ENCODE measurements around the gene CCNJL. TPM values are rescaled to one million over a fixed set of nuclear protein-coding genes. Genes with fewer than 3 reads are reported as not detected.

Gene CCNJL
- total RNA-seq, 1 experiment from 2014 or later = 33.9 TPM

- peaks cover 18% of the 10 kb centered on the region for H3K4me1 ChIP-seq (replicated peaks; ENCODE audit: insufficient read depth)
- no peaks in the 10 kb centered on the region for H3K36me3 ChIP-seq (ENCODE audit: low read depth)
- H3K9me2 ChIP-seq (ENCODE audit: insufficient read depth) = no peaks in the 10 kb centered on the region
- 0 out of 2 replicates have a peak, but pooled peaks cover 4% of the 10 kb centered on the region for H3K79me2 ChIP-seq (ENCODE audit: low read depth)
- H3F3A ChIP-seq (ENCODE audit: insufficient read depth, low read depth) = peaks cover 13% of the 10 kb centered on the region; the same call in 1 of the 2 replicates
- POLR2A ChIA-PET (ENCODE audit: unreplicated experiment) = no interaction called here
- no peaks in the 10 kb centered on the region for H3K9me3 ChIP-seq (ENCODE audit: insufficient read depth, low read depth)
- CTCF ChIA-PET = interaction anchor here (0.5 to 1.9 kb wide), 6 partner anchors 17 to 1066 kb away, joined by 4 to 10 read pairs (median 4); no protein-coding TSS in a partner anchor
- no peaks in the 10 kb centered on the region for H4K20me1 ChIP-seq (ENCODE audit: insufficient read depth)
- peak overlapping the region; percentile 79; the same call in 1 of the 2 replicates for H3K27ac ChIP-seq
- intact Hi-C loops (cut with micrococcal nuclease; ENCODE audit: unreplicated experiment) = no loop called here
- no peaks in the 10 kb centered on the region for H3K27me3 ChIP-seq (ENCODE audit: insufficient read depth, low read depth)
- no peak overlapping the region for H3K4me3 ChIP-seq
- TF ChIP-seq EZH2 (IDR thresholded peaks at IDR 0.05; ENCODE audit: low read depth) (no peak), CTCF (conservative IDR thresholded peaks at IDR 0.05) (no peak)
- no TSS peak for BruUV-seq (replicated peaks)
- H3K4me2 ChIP-seq = no peak overlapping the region; the same call in 1 of the 2 replicates
- H2AFZ ChIP-seq = no peak overlapping the region
- DNase-seq = no peak
Observed at GRCh38 chr5:160262151-160263074, 50.0 kb downstream of the CCNJL start.

- Histone ChIP-seq H3K9me2 (ENCODE audit: insufficient read depth) (no peaks in the 10 kb centered on the region), H3K79me2 (ENCODE audit: low read depth) (0 out of 2 replicates have a peak, but pooled peaks cover 4% of the 10 kb centered on the region), H3K4me3 (no peak overlapping the region), H3K4me1 (replicated peaks; ENCODE audit: insufficient read depth) (peaks cover 18% of the 10 kb centered on the region), H4K20me1 (ENCODE audit: insufficient read depth) (no peaks in the 10 kb centered on the region), H3K4me2 (peak overlapping the region; percentile 60), H3K9me3 (ENCODE audit: insufficient read depth, low read depth) (no peaks in the 10 kb centered on the region), H3F3A (ENCODE audit: insufficient read depth, low read depth) (peaks cover 13% of the 10 kb centered on the region; the same call in 1 of the 2 replicates), H3K27me3 (ENCODE audit: insufficient read depth, low read depth) (no peaks in the 10 kb centered on the region), H3K36me3 (ENCODE audit: low read depth) (no peaks in the 10 kb centered on the region), H3K27ac (peak overlapping the region; percentile 79), H2AFZ (no peak overlapping the region)
- ChIA-PET POLR2A (ENCODE audit: unreplicated experiment) (interaction anchor here (0.6 to 1.1 kb wide), 3 partner anchors 81 to 745 kb away, joined by 3 to 7 read pairs (median 4); no protein-coding TSS in a partner anchor), CTCF (interaction anchor here (0.5 to 1.9 kb wide), 6 partner anchors 16 to 240 kb away, joined by 3 to 7 read pairs (median 4); no protein-coding TSS in a partner anchor)
- no peak for TF ChIP-seq EZH2 (IDR thresholded peaks at IDR 0.05; ENCODE audit: low read depth)
- TF ChIP-seq CTCF (conservative IDR thresholded peaks at IDR 0.05) = no peak
- no TSS peak for BruUV-seq (replicated peaks)
- intact Hi-C loops (cut with micrococcal nuclease; ENCODE audit: unreplicated experiment) = loop anchor here (1.0 to 2.0 kb wide), 4 partner anchors 28 to 142 kb away; partner anchors contain the start of gene PWWP2A
- DNase-seq = peak; percentile 84 to 99
Observed at GRCh38 chr5:160260881-160261815, 51.2 kb downstream of the CCNJL start.

Data from PC-9 (cell line).